DOHH2 (cell line): ENCODE results near the gene KRI1.

Source experiments
- CTCF ChIP-seq: fragments of 200-600 bp; sonication (generic); IDR thresholded peaks from one replicate; pipeline ENCODE4 v1.5.1; 2014; ENCODE audit warnings: antibody characterized with exemption, mild to moderate bottlenecking, low read depth, low read length; ENCODE audit not compliant: poor library complexity, severe bottlenecking
- EZH2phosphoT487 ChIP-seq: fragments of 200-600 bp; sonication (generic); IDR thresholded peaks from 2 replicates; pipeline ENCODE4 v1.6.1; 2017; ENCODE audit warnings: borderline replicate concordance, mild to moderate bottlenecking, antibody characterized with exemption, low read length, moderate library complexity, mixed read lengths

DNA sequence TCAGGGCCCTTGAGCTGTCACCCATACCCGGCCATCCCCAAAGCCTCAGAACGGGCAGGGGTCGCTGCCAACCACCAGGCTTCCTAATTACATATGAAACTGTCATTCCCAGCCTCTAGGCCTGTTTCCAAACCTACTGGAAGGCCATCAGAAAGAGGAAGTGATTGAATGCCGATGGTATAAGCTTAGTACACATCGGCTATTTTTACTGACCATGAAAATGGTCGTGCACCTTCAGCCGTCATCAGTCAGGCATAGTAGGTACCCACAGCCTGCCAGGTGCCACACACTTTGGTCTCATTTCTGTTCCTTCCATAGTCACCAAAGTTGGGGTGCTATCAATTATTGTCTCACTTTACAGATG, 10.2 kb downstream of the KRI1 start:
- TF ChIP-seq CTCF (no peak), EZH2phosphoT487 (no peak)
